ENCODE results near the gene DLGAP1. TPM values are rescaled to one million over a fixed set of nuclear protein-coding genes. Genes with fewer than 3 reads are reported as not detected.

The DLGAP1 gene
- polyA plus RNA-seq, 1 experiment: 0.09 TPM

- no peaks in the 10 kb centered on the region for H3K27me3 ChIP-seq (ENCODE audit: control insufficient read depth, insufficient read depth, low read length)
- CTCF ChIA-PET: interaction anchor here (2.3 kb wide), 1 partner anchor 16 kb away, joined by 9 read pairs; no protein-coding TSS in a partner anchor
- peak overlapping the region; percentile 93 for H3K27ac ChIP-seq (ENCODE audit: low read depth, low read length)
- no peak overlapping the region for H3K4me3 ChIP-seq (ENCODE audit: low read depth, low read length)
- POLR2A ChIA-PET: interaction anchor here (0.6 to 2.4 kb wide), 7 partner anchors 16 to 201 kb away, joined by 3 to 13 read pairs (median 5); no protein-coding TSS in a partner anchor
- TF ChIP-seq CTCF (IDR thresholded peaks at IDR 0.05; ENCODE audit: low read depth, low read length): no peak
- H3K9me3 ChIP-seq (ENCODE audit: control insufficient read depth, insufficient read depth, low read length): no peaks in the 10 kb centered on the region
- no peak for DNase-seq (ENCODE audit: low read depth, low spot score)
Measured at GRCh38 chr18:3649633-3650426, 805.3 kb downstream of the DLGAP1 start.

- peak overlapping the region; percentile 93 for H3K27ac ChIP-seq (ENCODE audit: low read depth, low read length)
- ChIA-PET CTCF (interaction anchor here (2.3 kb wide), 1 partner anchor 17 kb away, joined by 9 read pairs; no protein-coding TSS in a partner anchor), POLR2A (interaction anchor here (0.8 to 2.4 kb wide), 6 partner anchors 17 to 195 kb away, joined by 3 to 13 read pairs (median 6); no protein-coding TSS in a partner anchor)
- TF ChIP-seq CTCF (IDR thresholded peaks at IDR 0.05; ENCODE audit: low read depth, low read length): no peak
- no peaks in the 10 kb centered on the region for H3K27me3 ChIP-seq (ENCODE audit: control insufficient read depth, insufficient read depth, low read length)
- no peak for DNase-seq (ENCODE audit: low read depth, low spot score)
- no peak overlapping the region; the same call in none of the 2 replicates for H3K4me3 ChIP-seq (ENCODE audit: low read depth, low read length)
- H3K9me3 ChIP-seq (ENCODE audit: control insufficient read depth, insufficient read depth, low read length): no peaks in the 10 kb centered on the region
Measured at GRCh38 chr18:3649135-3649632, 805.9 kb downstream of the DLGAP1 start.

GRCh38 chr18:3648641-3649040 lies 806.5 kb downstream of the DLGAP1 start:
- H3K9me3 ChIP-seq (ENCODE audit: control insufficient read depth, insufficient read depth, low read length): no peaks in the 10 kb centered on the region
- POLR2A ChIA-PET: interaction anchor here (1.4 to 2.4 kb wide), 3 partner anchors 17 to 195 kb away, joined by 3 to 10 read pairs (median 5); no protein-coding TSS in a partner anchor
- no peak for DNase-seq (ENCODE audit: low read depth, low spot score)
- no peak for TF ChIP-seq CTCF (IDR thresholded peaks at IDR 0.05; ENCODE audit: low read depth, low read length)
- no peak overlapping the region for H3K4me3 ChIP-seq (ENCODE audit: low read depth, low read length)
- H3K27me3 ChIP-seq (ENCODE audit: control insufficient read depth, insufficient read depth, low read length): no peaks in the 10 kb centered on the region
- H3K27ac ChIP-seq (ENCODE audit: low read depth, low read length): no peak overlapping the region
- CTCF ChIA-PET: interaction anchor here (2.3 kb wide), 1 partner anchor 17 kb away, joined by 9 read pairs; no protein-coding TSS in a partner anchor

- H3K9me3 ChIP-seq (ENCODE audit: control insufficient read depth, insufficient read depth, low read length): no peaks in the 10 kb centered on the region
- no peaks in the 10 kb centered on the region for H3K27me3 ChIP-seq (ENCODE audit: control insufficient read depth, insufficient read depth, low read length)
- H3K4me3 ChIP-seq (ENCODE audit: low read depth, low read length): no peak overlapping the region
- H3K27ac ChIP-seq (ENCODE audit: low read depth, low read length): no peak overlapping the region
- ChIA-PET POLR2A (no interaction called here), CTCF (interaction anchor here (2.3 kb wide), 1 partner anchor 18 kb away, joined by 9 read pairs; no protein-coding TSS in a partner anchor)
- no peak for DNase-seq (ENCODE audit: low read depth, low spot score)
- TF ChIP-seq CTCF (IDR thresholded peaks at IDR 0.05; ENCODE audit: low read depth, low read length): no peak
Measured at GRCh38 chr18:3648200-3648599, 806.9 kb downstream of the DLGAP1 start.

Measured in AG04450 (cell line).